MM.1S (cell line): ENCODE data around the gene SH3PXD2B.

Experiments
- DNase-seq: peaks from one replicate; pipeline ENCODE4 v3.0.0-alpha.2; 2015
- H2AFZ ChIP-seq: fragments of 300-600 bp; sonication (generic); 2 replicates; pipeline ENCODE4 v1.6.0; 2016; ENCODE audit warnings: antibody characterized with exemption, low read length
- H3F3A ChIP-seq: fragments of 300-600 bp; sonication (generic); 2 replicates; pipeline ENCODE4 v1.6.1; 2016; ENCODE audit warnings: mild to moderate bottlenecking, antibody characterized with exemption, low read length, moderate library complexity, mixed read lengths; ENCODE audit not compliant: insufficient read depth
- H3K27ac ChIP-seq: fragments of 300-600 bp; sonication (generic); 2 replicates; pipeline ENCODE4 v1.5.1; 2016; ENCODE audit warnings: mild to moderate bottlenecking, low read length
- H3K27me3 ChIP-seq: fragments of 300-600 bp; sonication (generic); replicated peaks from 2 replicates; pipeline ENCODE4 v1.6.0; 2016; ENCODE audit warnings: low read length; ENCODE audit not compliant: insufficient read depth
- H3K36me3 ChIP-seq: fragments of 300-600 bp; sonication (generic); replicated peaks from 2 replicates; pipeline ENCODE4 v1.6.1; 2016; ENCODE audit warnings: mild to moderate bottlenecking, low read length, mixed read lengths; ENCODE audit not compliant: insufficient read depth
- H3K4me1 ChIP-seq: fragments of 300-600 bp; sonication (generic); 2 replicates; pipeline ENCODE4 v1.6.1; 2016; ENCODE audit warnings: low read length, mixed read lengths
- H3K4me2 ChIP-seq: fragments of 300-600 bp; sonication (generic); 2 replicates; pipeline ENCODE4 v1.6.0; 2016; ENCODE audit warnings: low read depth, low read length
- H3K4me3 ChIP-seq: fragments of 300-600 bp; sonication (generic); 2 replicates; pipeline ENCODE4 v1.5.1; 2016; ENCODE audit warnings: low read length, mixed read lengths
- H3K79me2 ChIP-seq: fragments of 300-600 bp; sonication (generic); 2 replicates; pipeline ENCODE4 v1.6.1; 2016; ENCODE audit warnings: mixed run types, low read length, mixed read lengths
- H3K9ac ChIP-seq: fragments of 300-600 bp; sonication (generic); 2 replicates; pipeline ENCODE4 v1.6.1; 2016; ENCODE audit warnings: low read length, mixed read lengths
- H3K9me2 ChIP-seq: fragments of 300-600 bp; sonication (generic); replicated peaks from 2 replicates; pipeline ENCODE4 v1.6.1; 2016; ENCODE audit warnings: mild to moderate bottlenecking, low read length, mixed read lengths; ENCODE audit not compliant: insufficient read depth
- H3K9me3 ChIP-seq: fragments of 300-600 bp; sonication (generic); replicated peaks from 2 replicates; pipeline ENCODE4 v1.6.1; 2016; ENCODE audit warnings: mild to moderate bottlenecking, low read length, mixed read lengths; ENCODE audit not compliant: insufficient read depth
- H4K20me1 ChIP-seq: fragments of 300-600 bp; sonication (generic); 2 replicates; pipeline ENCODE4 v1.6.1; 2016; ENCODE audit warnings: mild to moderate bottlenecking, low read length, moderate library complexity, mixed read lengths; ENCODE audit not compliant: insufficient read depth
- EZH2 ChIP-seq: fragments of 300-600 bp; sonication (generic); optimal IDR thresholded peaks from 2 replicates; pipeline ENCODE3; 2017; ENCODE audit warnings: low read depth, mild to moderate bottlenecking, antibody characterized with exemption, low read length, mixed read lengths
- EZH2phosphoT487 ChIP-seq: fragments of 300-600 bp; sonication (generic); IDR thresholded peaks from 2 replicates; pipeline ENCODE4 v1.6.1; 2018; ENCODE audit warnings: antibody characterized with exemption, low read length
- TF ChIP-seq, protein P1 (sequence below): fragments of 300-600 bp; sonication (generic); IDR thresholded peaks from 2 replicates; pipeline ENCODE4 v1.5.1; 2016; ENCODE audit warnings: antibody characterized with exemption, low read length, mixed read lengths

SH3PXD2B gene

DNA sequence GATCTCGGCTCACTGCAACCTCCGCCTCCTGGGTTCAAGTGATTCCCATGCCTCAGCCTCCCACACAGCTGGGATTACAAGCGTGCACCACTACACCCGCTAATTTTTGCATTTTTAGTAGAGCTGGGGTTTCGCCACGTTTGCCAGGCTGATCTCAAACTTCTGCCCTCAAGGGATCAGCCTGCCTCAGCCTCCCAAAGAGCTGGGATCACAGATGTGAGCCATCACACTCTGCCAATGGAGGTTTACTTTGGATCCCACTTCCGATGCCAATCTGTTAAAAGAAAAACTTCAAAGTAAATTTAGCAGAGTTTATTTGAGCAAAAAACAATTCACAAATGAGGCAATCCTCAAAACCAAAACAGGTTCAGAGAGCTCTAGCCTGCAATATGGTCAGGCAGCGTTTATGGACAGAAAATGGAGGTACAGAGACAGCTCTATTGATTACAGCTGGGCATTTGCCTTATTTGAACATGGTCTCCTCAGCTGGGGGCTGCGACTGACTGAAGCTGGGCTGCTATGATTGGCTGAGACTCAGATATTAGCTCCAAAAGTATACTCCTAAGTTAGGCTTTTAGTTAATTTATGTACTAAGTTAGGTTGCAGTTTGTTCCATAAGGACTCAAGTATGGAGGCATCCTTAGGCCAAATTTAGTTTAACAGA, 152.1 kb downstream of the SH3PXD2B start:
- no peaks in the 10 kb centered on the region for H3K27me3 ChIP-seq
- H3F3A ChIP-seq: no peaks in the 10 kb centered on the region
- H3K9ac ChIP-seq: no peak overlapping the region
- H3K79me2 ChIP-seq: no peaks in the 10 kb centered on the region
- H3K4me2 ChIP-seq: no peak overlapping the region
- H3K4me3 ChIP-seq: no peak overlapping the region
- DNase-seq: no peak
- H3K9me2 ChIP-seq: no peaks in the 10 kb centered on the region
- TF ChIP-seq EZH2phosphoT487 (no peak), EZH2 (no peak)
- TF ChIP-seq, protein P1, sequence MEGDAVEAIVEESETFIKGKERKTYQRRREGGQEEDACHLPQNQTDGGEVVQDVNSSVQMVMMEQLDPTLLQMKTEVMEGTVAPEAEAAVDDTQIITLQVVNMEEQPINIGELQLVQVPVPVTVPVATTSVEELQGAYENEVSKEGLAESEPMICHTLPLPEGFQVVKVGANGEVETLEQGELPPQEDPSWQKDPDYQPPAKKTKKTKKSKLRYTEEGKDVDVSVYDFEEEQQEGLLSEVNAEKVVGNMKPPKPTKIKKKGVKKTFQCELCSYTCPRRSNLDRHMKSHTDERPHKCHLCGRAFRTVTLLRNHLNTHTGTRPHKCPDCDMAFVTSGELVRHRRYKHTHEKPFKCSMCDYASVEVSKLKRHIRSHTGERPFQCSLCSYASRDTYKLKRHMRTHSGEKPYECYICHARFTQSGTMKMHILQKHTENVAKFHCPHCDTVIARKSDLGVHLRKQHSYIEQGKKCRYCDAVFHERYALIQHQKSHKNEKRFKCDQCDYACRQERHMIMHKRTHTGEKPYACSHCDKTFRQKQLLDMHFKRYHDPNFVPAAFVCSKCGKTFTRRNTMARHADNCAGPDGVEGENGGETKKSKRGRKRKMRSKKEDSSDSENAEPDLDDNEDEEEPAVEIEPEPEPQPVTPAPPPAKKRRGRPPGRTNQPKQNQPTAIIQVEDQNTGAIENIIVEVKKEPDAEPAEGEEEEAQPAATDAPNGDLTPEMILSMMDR: no peak
- H3K36me3 ChIP-seq: no peaks in the 10 kb centered on the region
- no peak overlapping the region for H3K27ac ChIP-seq
- H2AFZ ChIP-seq: no peak overlapping the region
- H3K9me3 ChIP-seq: no peaks in the 10 kb centered on the region
- H4K20me1 ChIP-seq: no peaks in the 10 kb centered on the region
- no peaks in the 10 kb centered on the region for H3K4me1 ChIP-seq

DNA sequence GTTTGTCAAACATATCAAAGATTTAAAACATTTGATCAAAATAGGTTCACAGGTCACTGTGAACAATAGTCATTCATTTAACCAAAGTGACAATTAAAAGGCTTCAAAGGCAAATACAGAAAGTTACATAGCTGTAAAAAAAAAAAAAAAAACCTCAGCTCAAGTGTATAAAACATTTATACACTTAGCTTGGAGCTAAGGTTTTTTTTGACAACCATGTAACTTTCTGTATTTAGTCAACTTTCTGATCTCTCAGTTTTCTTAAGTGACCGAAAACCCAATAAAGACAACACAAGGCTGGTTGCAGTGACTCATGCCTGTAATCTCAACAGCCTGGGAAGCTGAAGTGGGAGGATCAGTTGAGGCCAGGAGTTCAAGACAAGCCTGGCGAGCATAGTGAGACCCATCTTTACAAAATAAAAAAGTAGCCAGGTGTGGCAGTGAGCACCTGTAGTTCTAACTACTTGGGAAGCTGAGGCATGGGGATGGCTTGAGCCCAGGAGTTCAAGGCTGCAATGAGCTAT, 154.3 kb downstream of the SH3PXD2B start:
- Histone ChIP-seq H3K4me1 (no peaks in the 10 kb centered on the region), H4K20me1 (no peaks in the 10 kb centered on the region), H3K9me3 (no peaks in the 10 kb centered on the region), H3K27ac (no peak overlapping the region), H3F3A (no peaks in the 10 kb centered on the region), H3K4me2 (no peak overlapping the region), H2AFZ (no peak overlapping the region), H3K9me2 (no peaks in the 10 kb centered on the region), H3K36me3 (no peaks in the 10 kb centered on the region), H3K27me3 (no peaks in the 10 kb centered on the region), H3K9ac (no peak overlapping the region), H3K4me3 (no peak overlapping the region), H3K79me2 (no peaks in the 10 kb centered on the region)
- TF ChIP-seq, protein P1: no peak
- no peak for TF ChIP-seq EZH2
- TF ChIP-seq EZH2phosphoT487: no peak
- DNase-seq: no peak

DNA sequence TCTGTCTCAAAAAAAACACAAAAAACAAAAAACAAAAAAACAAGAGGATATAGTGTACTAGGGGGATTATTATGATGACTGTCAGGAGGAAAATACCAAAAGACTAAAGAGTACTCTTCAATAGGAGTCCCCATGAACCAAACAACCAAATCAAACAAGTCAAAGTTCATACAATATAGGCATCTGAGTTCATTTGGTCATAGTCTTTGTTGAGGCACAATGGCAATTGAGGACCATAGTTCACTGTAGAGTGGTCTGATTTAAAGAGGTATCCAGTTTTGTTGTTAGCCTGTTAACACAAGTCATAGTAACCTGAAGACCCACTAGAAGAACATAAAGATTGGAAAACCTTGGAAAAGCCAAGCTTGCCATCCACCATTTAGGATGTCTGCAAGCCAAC, 159.5 kb downstream of the SH3PXD2B start:
- Histone ChIP-seq H3F3A (no peaks in the 10 kb centered on the region), H3K79me2 (no peaks in the 10 kb centered on the region), H3K27me3 (no peaks in the 10 kb centered on the region), H3K4me1 (no peaks in the 10 kb centered on the region), H3K9me3 (no peaks in the 10 kb centered on the region), H3K27ac (no peak overlapping the region), H4K20me1 (no peaks in the 10 kb centered on the region), H3K36me3 (no peaks in the 10 kb centered on the region), H3K4me3 (no peak overlapping the region), H3K9ac (no peak overlapping the region), H3K9me2 (no peaks in the 10 kb centered on the region), H3K4me2 (no peak overlapping the region), H2AFZ (no peak overlapping the region)
- TF ChIP-seq, protein P1: no peak
- TF ChIP-seq EZH2phosphoT487 (no peak), EZH2 (no peak)
- DNase-seq: no peak
